Common myeloid progenitor, CD34-positive (primary cell): ENCODE data around the gene KCNIP1.

Source experiments
- CTCF ChIA-PET: fragments of 350-600 bp; sonication (Branson Sonifier 250); formaldehyde crosslinking; loops from one replicate; lab custom pipeline; 2021; ENCODE audit warnings: antibody characterized with exemption; lab: Charles Lee
- POLR2A ChIA-PET: fragments of 350-600 bp; sonication (Branson Sonifier 250); formaldehyde crosslinking; loops from one replicate; lab custom pipeline; 2021; ENCODE audit warnings: antibody characterized with exemption; lab: Charles Lee
- DNase-seq, 3 donors: peaks; one replicate each; pipeline versions ENCODE4 v3.0.0 to v3.0.0-alpha.2; 2013
- H3K27ac ChIP-seq, 2 experiments: 1 replicate in 1 of 2; 2 replicates in 1 of 2; pipeline ENCODE4 v1.7.0; 2013; ENCODE audit warnings: inconsistent platforms in 2 of 2, low read length in 2 of 2, mild to moderate bottlenecking in 2 of 2, low read depth in 1 of 2, moderate library complexity in 1 of 2; ENCODE audit not compliant: severe bottlenecking in 2 of 2, insufficient read depth in 1 of 2, poor library complexity in 1 of 2
- H3K27me3 ChIP-seq, 5 experiments: replicated peaks in 2 of 5; 1 replicate in 3 of 5; 2 replicates in 2 of 5; pipeline versions ENCODE4 v1.6.1 to v1.7.0; 2013; ENCODE audit warnings: low read length in 4 of 5, mild to moderate bottlenecking in 2 of 5, moderate library complexity in 2 of 5, inconsistent platforms in 1 of 5; ENCODE audit not compliant: insufficient read depth in 5 of 5, control insufficient read depth in 4 of 5
- H3K36me3 ChIP-seq, 4 experiments: 1 replicate in 2 of 4; 2 replicates in 2 of 4; pipeline versions ENCODE4 v1.6.1 to v1.7.0; 2013; ENCODE audit warnings: low read length in 3 of 4, control low read depth in 1 of 4, mild to moderate bottlenecking in 1 of 4; ENCODE audit not compliant: control insufficient read depth in 4 of 4, insufficient read depth in 4 of 4
- H3K4me1 ChIP-seq, 4 experiments: 1 replicate in 3 of 4; 2 replicates in 1 of 4; pipeline versions ENCODE4 v1.6.1 to v1.7.1; 2013; ENCODE audit warnings: low read length in 3 of 4, mild to moderate bottlenecking in 3 of 4, control low read depth in 1 of 4, inconsistent platforms in 1 of 4, moderate library complexity in 1 of 4; ENCODE audit not compliant: control insufficient read depth in 4 of 4, insufficient read depth in 4 of 4; ENCODE audit errors: control extremely low read depth in 1 of 4
- H3K4me3 ChIP-seq, 7 experiments: 1 replicate in 4 of 7; 2 replicates in 3 of 7; pipeline versions ENCODE4 v1.5.1 to v1.7.0; 2013; ENCODE audit warnings: mild to moderate bottlenecking in 7 of 7, low read length in 6 of 7, moderate library complexity in 6 of 7, inconsistent platforms in 2 of 7, low read depth in 2 of 7, control low read depth in 1 of 7; ENCODE audit not compliant: insufficient read depth in 4 of 7, control insufficient read depth in 1 of 7; ENCODE audit errors: extremely low read depth in 1 of 7
- H3K9me3 ChIP-seq, 5 experiments: 1 replicate in 4 of 5; 2 replicates in 1 of 5; pipeline versions ENCODE4 v1.6.1 to v1.7.1; 2013; ENCODE audit warnings: low read length in 4 of 5, mild to moderate bottlenecking in 2 of 5, inconsistent platforms in 1 of 5, low read depth in 1 of 5, moderate library complexity in 1 of 5; ENCODE audit not compliant: control insufficient read depth in 4 of 5, insufficient read depth in 2 of 5; ENCODE audit errors: control extremely low read depth in 1 of 5
- WGBS: methylation state at CpG from one replicate; pipeline ENCODE4 v1.1.5; 2013; ENCODE audit not compliant: insufficient coverage; 5-methylcytosine and 5-hydroxymethylcytosine counted together

Gene KCNIP1

DNA sequence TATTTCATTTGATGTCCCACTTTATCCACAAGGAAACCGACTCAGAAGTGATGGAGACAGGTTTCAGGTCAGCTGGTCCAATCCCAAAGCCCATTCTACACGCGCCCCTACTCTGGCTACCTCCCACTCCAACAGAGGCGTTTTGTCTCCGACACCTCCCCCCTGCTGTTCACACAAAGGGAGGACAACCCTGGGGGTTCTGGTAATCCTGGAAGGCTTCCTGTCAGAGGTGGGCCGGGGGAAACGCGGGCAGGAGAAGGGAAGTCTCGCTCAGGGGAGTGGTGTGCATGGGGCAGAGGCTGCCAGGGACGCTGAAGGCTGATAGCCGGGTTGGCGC is 240.0 kb downstream of the KCNIP1 start:
- Histone ChIP-seq H3K4me3 (peak overlapping the region in 1 of 7 experiments; percentile 33), H3K36me3 (no peaks in the 10 kb centered on the region), H3K9me3 (no peaks in the 10 kb centered on the region), H3K4me1 (peaks cover 0 to 10% (median 4%) of the 10 kb centered on the region in 4 experiments), H3K27me3 (peaks cover 2 to 41% (median 13%) of the 10 kb centered on the region in 5 experiments), H3K27ac (no peak overlapping the region)
- CTCF ChIA-PET, result interaction anchor here (0.6 to 5.5 kb wide), 3 partner anchors 23 to 607 kb away, joined by 3 to 50 read pairs (median 3); no protein-coding TSS in a partner anchor
- DNase-seq, result no peak
- WGBS, result 10% methylated on average over 12 of the region's 12 CpGs
- POLR2A ChIA-PET, result no interaction called here

DNA sequence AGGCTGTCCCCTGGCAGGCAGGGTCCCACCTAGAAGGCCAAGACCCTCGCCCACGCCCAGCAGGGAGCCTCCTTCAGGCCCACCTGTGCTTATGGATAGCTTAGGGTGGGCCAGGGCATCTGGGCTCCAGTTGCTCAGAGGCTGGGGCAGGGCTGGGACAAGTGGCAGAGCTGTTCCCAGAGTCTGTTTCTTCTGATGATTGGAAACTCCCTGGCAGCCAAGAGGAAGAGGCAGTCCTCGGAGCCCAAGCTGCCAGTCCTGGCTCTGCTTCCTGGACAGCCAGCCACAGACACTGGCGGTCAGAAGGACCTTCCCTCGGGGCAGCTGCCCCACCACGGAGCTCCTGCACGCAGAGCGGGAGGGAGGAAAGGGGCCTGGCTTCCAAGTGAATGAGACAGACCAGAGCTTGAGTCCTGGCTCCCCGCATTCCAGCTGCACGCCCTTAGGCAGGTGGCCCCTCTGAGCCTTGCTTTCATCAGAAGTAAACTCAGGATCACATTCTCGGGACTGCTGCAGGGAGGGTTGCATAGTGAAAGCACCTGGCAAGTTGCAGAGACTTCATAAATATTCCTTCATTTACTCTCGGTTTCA is 241.8 kb downstream of the KCNIP1 start:
- WGBS, result 62% methylated on average over 12 of the region's 12 CpGs

DNA sequence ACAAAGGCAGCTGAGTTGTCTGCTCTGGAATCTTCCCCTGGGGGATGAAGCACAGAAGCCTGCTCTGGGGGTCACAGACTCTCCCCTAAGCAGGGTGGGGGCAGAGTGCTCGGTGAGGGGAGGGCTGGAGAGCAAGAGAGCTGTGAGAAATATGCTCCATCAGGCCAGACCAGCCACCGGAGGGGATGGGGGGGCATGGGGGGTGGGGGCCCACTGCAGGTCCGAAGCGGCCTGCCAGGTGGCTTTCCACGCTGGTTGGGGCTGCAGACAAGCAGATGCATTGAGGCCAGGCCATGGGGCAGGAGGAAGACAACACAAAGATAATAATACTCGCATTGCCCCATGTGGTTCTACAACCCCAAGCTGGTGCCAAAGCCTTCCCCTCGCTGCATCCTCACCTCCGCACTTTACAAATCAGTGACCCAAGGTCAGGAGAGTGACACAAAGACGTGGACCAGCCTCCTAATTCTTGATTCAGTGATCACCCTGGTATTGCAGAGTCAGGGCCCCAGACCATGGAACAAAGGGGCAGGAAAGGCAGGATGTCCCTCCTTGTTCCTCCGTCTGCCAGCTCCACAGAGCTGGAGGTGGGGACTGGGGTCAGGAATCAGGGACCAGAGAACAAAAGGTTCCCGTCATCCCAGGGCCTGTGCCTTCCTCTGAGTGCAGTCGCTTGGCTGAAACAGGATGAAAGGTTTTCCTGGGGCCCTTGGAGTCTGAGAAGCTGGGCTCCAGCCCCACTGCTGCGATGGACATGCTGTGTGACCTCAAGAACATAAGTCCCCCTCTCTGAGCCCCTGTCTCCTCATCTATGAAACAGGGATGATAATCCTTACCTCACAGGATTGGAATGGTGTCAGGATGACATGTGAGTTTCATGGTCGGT is 242.5 kb downstream of the KCNIP1 start:
- no peak overlapping the region for H3K27ac ChIP-seq
- 91% methylated on average over 12 of the region's 14 CpGs for WGBS
- no peaks in the 10 kb centered on the region for H3K36me3 ChIP-seq
- H3K9me3 ChIP-seq, result no peaks in the 10 kb centered on the region
- DNase-seq, result no peak
- H3K4me3 ChIP-seq, result no peak overlapping the region
- POLR2A ChIA-PET, result no interaction called here
- peaks cover 9 to 54% (median 20%) of the 10 kb centered on the region in 5 experiments for H3K27me3 ChIP-seq
- peaks cover 0 to 10% (median 4%) of the 10 kb centered on the region in 4 experiments for H3K4me1 ChIP-seq
- CTCF ChIA-PET, result interaction anchor here (1.0 to 5.5 kb wide), 3 partner anchors 9 to 45 kb away, joined by 3 to 50 read pairs (median 7); no protein-coding TSS in a partner anchor

More for the DNA sequence above, 241.8 kb downstream of the KCNIP1 start:
- Histone ChIP-seq H3K4me1 (peaks cover 0 to 10% (median 4%) of the 10 kb centered on the region in 4 experiments), H3K27ac (no peak overlapping the region), H3K27me3 (peaks cover 8 to 54% (median 17%) of the 10 kb centered on the region in 5 experiments), H3K9me3 (no peaks in the 10 kb centered on the region), H3K4me3 (no peak overlapping the region), H3K36me3 (no peaks in the 10 kb centered on the region)
- ChIA-PET POLR2A (no interaction called here), CTCF (interaction anchor here (0.6 to 5.5 kb wide), 6 partner anchors 10 to 765 kb away, joined by 3 to 50 read pairs (median 4); partner anchors contain the start of gene INSYN2B)
- DNase-seq, result no peak

DNA sequence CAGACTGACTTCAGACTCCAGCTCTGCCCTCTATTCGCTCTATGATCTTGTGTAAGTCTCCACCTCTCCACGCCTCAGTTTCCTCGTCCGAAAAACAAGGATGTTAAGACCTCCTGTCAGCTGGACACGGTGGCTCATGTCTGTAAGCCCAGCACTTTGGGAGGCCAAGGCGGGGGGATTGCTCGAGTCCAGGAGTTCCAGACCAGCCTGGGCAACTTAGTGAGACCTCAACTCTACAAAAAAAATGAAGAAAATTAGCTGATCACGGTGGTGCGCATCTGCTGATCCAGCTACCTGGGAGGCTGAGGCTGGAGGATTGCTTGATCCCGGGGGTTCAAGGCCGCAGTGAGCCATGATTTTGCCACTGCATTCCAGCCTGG is 243.1 kb downstream of the KCNIP1 start:
- 93% methylated on average over 8 of the region's 11 CpGs for WGBS
- H3K27ac ChIP-seq, result no peak overlapping the region
- H3K27me3 ChIP-seq, result peaks cover 9 to 58% (median 20%) of the 10 kb centered on the region in 5 experiments
- H3K4me3 ChIP-seq, result no peak overlapping the region
- no peak for DNase-seq
- peaks cover 0 to 10% (median 4%) of the 10 kb centered on the region in 4 experiments for H3K4me1 ChIP-seq
- H3K9me3 ChIP-seq, result no peaks in the 10 kb centered on the region
- POLR2A ChIA-PET, result no interaction called here
- CTCF ChIA-PET, result interaction anchor here (1.0 to 5.5 kb wide), 2 partner anchors 20 to 44 kb away, joined by 3 to 50 read pairs; no protein-coding TSS in a partner anchor
- H3K36me3 ChIP-seq, result no peaks in the 10 kb centered on the region

DNA sequence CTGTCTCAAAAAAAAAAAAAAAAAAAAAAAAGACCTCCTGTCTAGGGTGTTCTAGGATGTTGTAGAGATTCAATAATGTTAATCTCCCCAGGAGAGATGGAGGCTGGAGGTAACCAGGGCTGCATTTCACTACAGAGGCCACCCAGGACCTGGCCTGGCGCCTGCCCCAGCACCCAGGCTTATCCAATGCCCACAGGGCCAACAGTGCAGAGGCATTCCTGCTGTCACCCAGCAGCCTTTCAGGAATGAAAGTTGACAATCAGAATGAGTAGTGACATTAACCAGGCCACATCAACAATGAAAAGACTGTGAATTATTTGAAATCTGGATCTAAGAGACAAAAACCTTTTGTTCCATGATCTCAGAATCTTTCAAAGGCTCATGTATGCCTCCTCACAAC is 243.5 kb downstream of the KCNIP1 start:
- Histone ChIP-seq H3K27ac (no peak overlapping the region), H3K9me3 (no peaks in the 10 kb centered on the region), H3K36me3 (no peaks in the 10 kb centered on the region), H3K27me3 (peaks cover 10 to 62% (median 24%) of the 10 kb centered on the region in 5 experiments), H3K4me3 (no peak overlapping the region), H3K4me1 (peaks cover 0 to 10% (median 4%) of the 10 kb centered on the region in 4 experiments)
- no peak for DNase-seq
- CTCF ChIA-PET, result interaction anchor here (1.0 to 5.5 kb wide), 2 partner anchors 21 to 44 kb away, joined by 3 to 50 read pairs; no protein-coding TSS in a partner anchor
- POLR2A ChIA-PET, result no interaction called here
- no CpG with 5 or more reads among the region's 1 CpG for WGBS

DNA sequence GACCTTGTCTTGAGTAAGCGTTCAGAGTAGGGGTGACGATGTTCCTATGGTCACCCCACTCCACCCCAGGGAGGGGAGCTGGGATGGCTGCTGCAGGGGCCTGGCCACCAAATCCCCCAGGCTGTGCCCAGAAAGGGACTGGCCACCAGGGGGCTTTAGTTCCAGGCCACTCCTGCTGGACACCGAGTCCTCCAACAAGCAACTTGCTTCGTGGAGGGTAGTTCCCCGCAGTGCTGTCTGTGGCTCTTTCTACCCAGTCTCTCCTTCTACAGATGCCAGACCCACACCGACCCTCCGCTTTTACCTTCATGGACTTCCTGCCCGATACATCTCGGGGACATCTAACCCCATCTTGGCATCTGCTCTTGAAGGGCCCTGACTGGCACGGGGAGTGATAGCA is 244.0 kb downstream of the KCNIP1 start:
- Histone ChIP-seq H3K4me1 (peaks cover 0 to 10% (median 4%) of the 10 kb centered on the region in 4 experiments), H3K9me3 (no peaks in the 10 kb centered on the region), H3K36me3 (no peaks in the 10 kb centered on the region), H3K4me3 (no peak overlapping the region), H3K27me3 (peaks cover 10 to 65% (median 25%) of the 10 kb centered on the region in 5 experiments), H3K27ac (no peak overlapping the region)
- peak in 1 of 3 donors; percentile 8 for DNase-seq
- ChIA-PET POLR2A (no interaction called here), CTCF (interaction anchor here (0.7 to 5.5 kb wide), 2 partner anchors 12 to 43 kb away, joined by 3 to 50 read pairs; no protein-coding TSS in a partner anchor)
- WGBS, result 87% methylated on average over 8 of the region's 10 CpGs
